Measurements from ENCODE around the gene M1AP. TPM values are rescaled to one million over a fixed set of nuclear protein-coding genes. Genes with fewer than 3 reads are reported as not detected.

M1AP gene
- total and polyA plus RNA-seq, 9 of the 15 experiments (the other 6 are each of a cell fraction or from before 2014, with no cell fraction given): 0.06 to 0.33 (median 0.11) TPM; not detected in 4

- 0 out of 2 replicates have a peak, but pooled peaks have one; percentile 22 for TF ChIP-seq ZBTB40 (IDR thresholded peaks at IDR 0.05)
- no peak for TF ChIP-seq ZBTB40 (CRISPR knock-in tag; IDR thresholded peaks at IDR 0.05)
- TF ChIP-seq MEF2A (IDR thresholded peaks at IDR 0.05; ENCODE audit: control insufficient read depth, low read depth, low read length): no peak
- TF ChIP-seq ATF7 (IDR thresholded peaks at IDR 0.05): 0 out of 2 replicates have a peak, but pooled peaks have one; percentile 7
- TF ChIP-seq E2F5 (CRISPR knock-in tag; IDR thresholded peaks at IDR 0.05): no peak
- TF ChIP-seq RBM22 (IDR thresholded peaks at IDR 0.05; ENCODE audit: low read depth, low read length, poor library complexity, severe bottlenecking): no peak
- TF ChIP-seq ZNF324 (CRISPR knock-in tag; IDR thresholded peaks at IDR 0.05): no peak
- no peak for TF ChIP-seq HNRNPH1 (optimal IDR thresholded peaks at IDR 0.05; ENCODE audit: low read depth, low read length)
- TF ChIP-seq RFX5 (IDR thresholded peaks at IDR 0.05; ENCODE audit: low read depth, low read length): no peak
- TF ChIP-seq TGIF2 (CRISPR knock-in tag; IDR thresholded peaks at IDR 0.05): no peak
- TF ChIP-seq FOXK2 (conservative IDR thresholded peaks at IDR 0.05 in 1 of 2, IDR thresholded peaks at IDR 0.05 in 1 of 2; ENCODE audit: low read depth in 2 of 2): 0 out of 4 replicates have a peak, but pooled peaks of 1 of the 2 experiments have one; percentile 24
- no peak for TF ChIP-seq HOXB6 (CRISPR knock-in tag; IDR thresholded peaks at IDR 0.05; ENCODE audit: borderline replicate concordance)
- TF ChIP-seq HDAC2 (IDR thresholded peaks at IDR 0.05): no peak
- no peak for TF ChIP-seq ETS1 (conservative IDR thresholded peaks at IDR 0.05; ENCODE audit: control insufficient read depth, low read depth, low read length)
- TF ChIP-seq SMAD3 (CRISPR knock-in tag; conservative IDR thresholded peaks at IDR 0.05): no peak
- no peak for TF ChIP-seq GTF2B (IDR thresholded peaks at IDR 0.05; ENCODE audit: extremely low read depth, insufficient read length)
Observed at GRCh38 chr2:74585406-74586185, 62.5 kb downstream of the M1AP start (continued).
